ENCODE data around the gene SLC44A4. TPM values are rescaled to one million over a fixed set of nuclear protein-coding genes. Genes with fewer than 3 reads are reported as not detected.

SLC44A4 gene
- total and polyA plus RNA-seq, 2 of the 8 experiments (the other 6 are each of a cell fraction or from before 2014, with no cell fraction given) = 4.8 to 7.0 TPM

- TF ChIP-seq EP300 (IDR thresholded peaks at IDR 0.05; ENCODE audit: borderline replicate concordance in 1 of 2, low read depth in 2 of 2, low read length in 2 of 2) = no peak
- TF ChIP-seq BCL11A (IDR thresholded peaks at IDR 0.05; ENCODE audit: low read depth in 2 of 2, low read length in 2 of 2) = no peak
- TF ChIP-seq GABPA (IDR thresholded peaks at IDR 0.05; ENCODE audit: borderline replicate concordance, insufficient read depth, low read length) = no peak
- TF ChIP-seq RFX5 (IDR thresholded peaks at IDR 0.05; ENCODE audit: borderline replicate concordance, low read depth, low read length) = no peak
- no peak for TF ChIP-seq CHD1 (IDR thresholded peaks at IDR 0.05; ENCODE audit: low read depth, low read length)
- TF ChIP-seq POU5F1 (IDR thresholded peaks at IDR 0.05; ENCODE audit: low read depth, low read length) = no peak
- TF ChIP-seq CREB1 (IDR thresholded peaks at IDR 0.05) = no peak
Observed at GRCh38 chr6:31860349-31860748, 18.4 kb downstream of the SLC44A4 start (continued).

Data from H1 (cell line).